22Rv1 (cell line): ENCODE data around the gene FBXO45.

Source experiments
- ZFX ChIP-seq: fragments of 450-650 bp; IDR thresholded peaks from 2 replicates; pipeline ENCODE4 v1.6.1; 2017; ENCODE audit warnings: antibody characterized with exemption, borderline replicate concordance
- TF ChIP-seq, protein P1 (sequence below): fragments of 450-650 bp; IDR thresholded peaks from 2 replicates; pipeline ENCODE4 v1.5.1; 2017; ENCODE audit warnings: mild to moderate bottlenecking

GRCh38 chr3:196541684-196542445 lies 26.6 kb upstream of the FBXO45 start:
- TF ChIP-seq, protein P1, sequence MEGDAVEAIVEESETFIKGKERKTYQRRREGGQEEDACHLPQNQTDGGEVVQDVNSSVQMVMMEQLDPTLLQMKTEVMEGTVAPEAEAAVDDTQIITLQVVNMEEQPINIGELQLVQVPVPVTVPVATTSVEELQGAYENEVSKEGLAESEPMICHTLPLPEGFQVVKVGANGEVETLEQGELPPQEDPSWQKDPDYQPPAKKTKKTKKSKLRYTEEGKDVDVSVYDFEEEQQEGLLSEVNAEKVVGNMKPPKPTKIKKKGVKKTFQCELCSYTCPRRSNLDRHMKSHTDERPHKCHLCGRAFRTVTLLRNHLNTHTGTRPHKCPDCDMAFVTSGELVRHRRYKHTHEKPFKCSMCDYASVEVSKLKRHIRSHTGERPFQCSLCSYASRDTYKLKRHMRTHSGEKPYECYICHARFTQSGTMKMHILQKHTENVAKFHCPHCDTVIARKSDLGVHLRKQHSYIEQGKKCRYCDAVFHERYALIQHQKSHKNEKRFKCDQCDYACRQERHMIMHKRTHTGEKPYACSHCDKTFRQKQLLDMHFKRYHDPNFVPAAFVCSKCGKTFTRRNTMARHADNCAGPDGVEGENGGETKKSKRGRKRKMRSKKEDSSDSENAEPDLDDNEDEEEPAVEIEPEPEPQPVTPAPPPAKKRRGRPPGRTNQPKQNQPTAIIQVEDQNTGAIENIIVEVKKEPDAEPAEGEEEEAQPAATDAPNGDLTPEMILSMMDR, result no peak
- no peak for TF ChIP-seq ZFX
